Measurements from ENCODE around the gene BARX2.

Gene BARX2

GRCh38 chr11:129436573-129436972 is 60.9 kb downstream of the BARX2 start:
- DNase-seq (ENCODE audit: low read depth in 2 of 2): no peak

DNA sequence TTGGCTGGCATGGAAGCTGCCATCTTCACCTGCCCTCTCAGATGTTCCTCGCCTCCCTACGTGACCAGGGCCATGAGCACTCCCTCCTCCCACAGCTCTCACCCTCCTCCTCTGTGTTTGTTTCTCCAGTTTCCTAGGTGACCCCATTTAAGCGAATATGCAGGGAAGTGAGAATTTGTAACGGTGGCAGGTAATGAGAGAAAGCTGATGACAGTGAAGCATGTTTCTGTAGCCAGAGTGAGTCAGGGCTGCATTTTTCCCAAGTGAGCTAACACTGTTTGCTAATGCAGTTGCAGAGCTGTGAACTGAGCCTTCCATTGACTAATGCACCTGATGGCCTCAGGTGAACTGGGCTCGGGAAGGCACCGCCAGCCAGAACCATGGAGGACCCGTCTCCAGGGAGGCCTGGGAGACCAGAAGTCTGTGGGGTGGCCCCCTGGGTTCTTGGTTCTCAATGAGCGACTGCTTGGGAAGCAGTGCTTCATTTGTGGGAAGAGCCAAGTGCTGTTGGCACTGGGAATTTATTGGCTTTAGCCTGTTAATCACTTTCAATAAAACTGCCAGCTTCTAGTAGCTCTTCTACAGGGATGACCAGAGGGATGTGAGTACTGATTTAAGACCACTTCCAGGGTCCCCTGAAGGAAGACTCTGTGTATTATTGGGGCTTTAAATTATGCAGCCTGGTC is 64.5 kb downstream of the BARX2 start:
- no peak for DNase-seq (ENCODE audit: low read depth in 2 of 2)

DNA sequence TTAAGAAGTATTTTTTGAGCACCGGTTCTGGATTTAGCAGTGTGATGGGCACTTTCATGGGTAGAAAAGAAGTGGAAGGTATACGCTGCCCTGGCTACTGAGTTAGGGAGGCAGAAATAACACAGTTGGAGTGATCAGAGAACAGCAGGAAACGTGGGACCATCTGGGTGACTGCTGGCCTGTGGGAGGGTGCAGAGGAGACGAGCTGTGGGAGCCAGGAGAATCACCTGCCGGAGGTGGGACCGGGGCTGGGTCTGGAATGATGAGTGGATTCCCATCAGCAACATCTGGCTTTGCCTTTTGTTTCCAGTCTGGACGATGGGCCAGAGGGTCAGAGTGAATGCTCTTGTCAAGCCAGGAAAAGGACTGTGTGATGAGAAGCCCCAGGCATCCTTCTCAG is 66.5 kb downstream of the BARX2 start:
- DNase-seq (ENCODE audit: low read depth in 2 of 2): no peak

GRCh38 chr11:129443276-129443675 is 67.6 kb downstream of the BARX2 start:
- DNase-seq (ENCODE audit: low read depth in 2 of 2): no peak

- no peak for DNase-seq (ENCODE audit: low read depth in 2 of 2)
These were observed 68.6 kb downstream of the BARX2 start for GRCh38 chr11:129444274-129444673.

DNA sequence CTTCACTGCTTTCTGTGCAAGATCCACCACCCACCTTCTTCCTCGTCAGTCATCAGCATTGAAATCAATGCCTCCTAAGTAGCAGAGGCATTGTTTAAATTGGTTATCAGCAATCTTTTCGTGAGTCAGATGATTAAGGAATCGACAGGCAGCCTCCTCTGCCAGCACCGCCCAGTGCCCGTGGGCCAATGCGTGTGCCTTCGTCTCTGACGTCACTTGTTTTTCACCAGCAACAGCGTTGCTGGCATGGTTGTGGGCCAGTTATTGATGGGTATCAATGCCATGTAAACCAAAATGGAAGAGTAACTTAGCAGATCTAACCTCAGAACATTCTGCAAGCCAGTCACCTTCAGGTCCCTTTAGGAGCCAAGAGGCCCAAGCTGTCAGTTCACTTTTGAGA is 69.6 kb downstream of the BARX2 start:
- DNase-seq (ENCODE audit: low read depth in 2 of 2): no peak

DNA sequence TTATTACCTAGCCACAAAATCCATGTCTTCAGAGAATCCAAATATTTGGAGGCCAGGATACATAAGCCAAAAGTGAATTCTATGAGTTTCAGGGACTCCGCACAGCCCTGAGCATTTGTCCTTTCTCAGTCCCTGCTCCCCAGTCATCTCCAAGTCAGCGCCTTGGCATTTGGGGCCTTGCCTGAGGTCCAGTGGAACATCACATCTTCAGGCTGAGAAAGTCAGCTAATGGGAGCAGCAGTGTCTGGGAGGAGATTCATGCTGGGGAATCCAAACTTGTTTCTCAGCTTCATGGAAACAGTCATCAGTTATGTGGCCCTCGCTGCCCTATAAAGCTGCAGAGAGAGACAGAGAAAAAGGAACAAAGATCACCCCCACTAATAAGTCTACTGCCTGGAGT is 70.9 kb downstream of the BARX2 start:
- no peak for DNase-seq (ENCODE audit: low read depth in 2 of 2)

- no peak for DNase-seq (ENCODE audit: low read depth in 2 of 2)
These were observed 72.1 kb downstream of the BARX2 start for GRCh38 chr11:129447654-129448239.

GRCh38 chr11:129451524-129451923 is 75.9 kb downstream of the BARX2 start:
- DNase-seq (ENCODE audit: low read depth in 2 of 2): no peak

GRCh38 chr11:129453293-129453721 is 77.7 kb downstream of the BARX2 start:
- no peak for DNase-seq (ENCODE audit: low read depth in 2 of 2)

DNA sequence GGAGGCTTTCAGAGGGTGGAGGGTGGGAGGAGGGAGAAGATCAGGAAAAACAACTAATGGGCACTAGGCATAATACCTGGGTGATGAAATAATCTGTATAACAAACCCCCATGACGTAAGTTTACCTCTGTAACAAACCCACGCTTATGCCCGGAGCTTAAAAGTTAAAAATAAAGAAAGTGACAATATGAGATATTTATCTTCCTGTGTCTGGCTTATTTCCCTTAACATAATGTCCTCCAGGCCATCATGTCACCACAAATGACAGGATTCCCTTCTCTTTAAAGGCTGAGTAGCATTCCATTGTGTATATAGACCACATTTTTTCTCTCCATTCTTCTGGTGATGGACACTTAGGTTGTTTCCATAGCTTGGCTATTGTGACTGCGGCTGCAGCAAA is 79.5 kb downstream of the BARX2 start:
- no peak for DNase-seq (ENCODE audit: low read depth in 2 of 2)

- no peak for DNase-seq (ENCODE audit: low read depth in 2 of 2)
These were observed 80.4 kb downstream of the BARX2 start for GRCh38 chr11:129455756-129456655.

GRCh38 chr11:129457321-129457720 is 81.7 kb downstream of the BARX2 start:
- DNase-seq (ENCODE audit: low read depth in 2 of 2): no peak

DNA sequence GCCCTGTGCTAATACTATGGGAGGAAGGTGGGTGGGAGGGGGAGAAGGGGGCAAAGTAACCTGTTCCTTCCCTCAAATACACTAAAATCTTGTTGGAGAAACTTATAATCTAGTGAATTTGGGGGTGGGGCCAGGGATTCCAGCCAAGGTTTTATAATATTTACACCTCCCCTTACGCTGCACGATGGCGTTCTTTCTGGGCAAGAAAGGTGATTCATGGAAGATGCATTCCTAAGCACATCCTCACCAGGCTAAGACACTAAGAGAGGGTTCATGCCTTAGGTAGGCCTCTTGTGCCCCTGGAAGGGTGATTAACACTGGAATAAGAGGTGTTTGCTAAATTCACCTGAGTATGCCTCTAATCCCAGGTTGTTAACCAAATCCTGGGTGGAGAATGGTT is 82.6 kb downstream of the BARX2 start:
- no peak for DNase-seq (ENCODE audit: low read depth in 2 of 2)

DNA sequence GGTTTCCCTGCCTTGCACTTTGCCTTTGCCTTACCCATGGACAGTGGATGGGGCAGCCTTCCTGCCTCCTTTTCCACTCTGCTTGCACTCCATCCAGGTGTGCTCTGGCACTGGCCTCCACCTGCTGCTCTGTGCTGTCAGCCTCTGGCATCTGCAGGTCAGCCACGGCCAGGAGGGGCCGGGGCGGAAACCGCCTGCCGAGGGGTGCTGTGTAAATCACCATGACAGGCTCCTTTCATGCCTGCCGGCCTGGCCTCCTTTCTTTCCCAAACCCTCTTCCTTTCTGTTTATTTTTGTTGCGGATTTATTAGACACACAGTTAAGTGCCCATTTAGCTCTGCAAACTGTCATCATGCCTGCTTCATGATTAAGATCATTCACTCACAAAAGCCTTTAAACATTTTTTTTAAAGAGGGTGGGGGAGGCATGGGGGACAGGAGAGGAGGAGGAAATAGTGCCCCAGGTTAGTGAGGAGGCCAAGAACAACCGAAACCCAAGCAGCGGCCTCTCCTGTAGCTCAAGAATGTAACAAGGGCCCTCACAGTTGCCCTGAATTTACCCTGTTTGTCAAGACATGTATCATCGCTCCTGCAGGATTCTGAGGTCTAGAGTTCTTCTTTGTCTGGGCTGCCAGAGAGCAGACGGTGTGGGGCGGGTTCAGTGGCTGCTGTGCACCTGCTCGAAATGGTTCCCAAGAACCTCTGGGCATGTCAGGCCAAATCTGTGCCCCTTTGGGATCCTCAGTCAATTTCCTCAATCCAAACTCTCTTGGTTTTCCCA is 83.3 kb downstream of the BARX2 start:
- no peak for DNase-seq (ENCODE audit: low read depth in 2 of 2)

GRCh38 chr11:129460714-129461113 is 85.1 kb downstream of the BARX2 start:
- no peak for DNase-seq (ENCODE audit: low read depth in 2 of 2)

- DNase-seq (ENCODE audit: low read depth in 2 of 2): no peak
These were observed 108.4 kb downstream of the BARX2 start for GRCh38 chr11:129484068-129484467.

GRCh38 chr11:129489249-129489648 is 113.6 kb downstream of the BARX2 start:
- no peak for DNase-seq (ENCODE audit: low read depth in 2 of 2)

DNA sequence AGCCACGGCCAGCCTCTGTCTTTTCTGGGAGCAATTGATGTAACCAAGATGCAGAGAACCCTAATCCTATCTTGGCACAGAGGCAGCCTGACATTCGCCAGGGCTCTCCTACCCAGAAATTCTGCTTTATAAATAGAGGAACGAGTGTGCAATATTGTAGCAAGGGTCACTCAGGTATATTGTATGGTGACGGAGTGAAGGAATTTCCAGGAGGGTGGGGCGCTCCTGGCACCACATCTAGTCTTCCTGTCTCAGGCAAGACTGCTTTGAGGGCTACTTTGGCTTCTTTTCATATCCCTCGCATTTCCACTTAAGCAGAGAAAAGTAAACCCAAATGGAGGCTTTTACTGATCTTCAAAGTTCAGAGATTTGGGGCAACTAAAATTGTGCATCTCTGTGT is 114.4 kb downstream of the BARX2 start:
- no peak for DNase-seq (ENCODE audit: low read depth in 2 of 2)

DNA sequence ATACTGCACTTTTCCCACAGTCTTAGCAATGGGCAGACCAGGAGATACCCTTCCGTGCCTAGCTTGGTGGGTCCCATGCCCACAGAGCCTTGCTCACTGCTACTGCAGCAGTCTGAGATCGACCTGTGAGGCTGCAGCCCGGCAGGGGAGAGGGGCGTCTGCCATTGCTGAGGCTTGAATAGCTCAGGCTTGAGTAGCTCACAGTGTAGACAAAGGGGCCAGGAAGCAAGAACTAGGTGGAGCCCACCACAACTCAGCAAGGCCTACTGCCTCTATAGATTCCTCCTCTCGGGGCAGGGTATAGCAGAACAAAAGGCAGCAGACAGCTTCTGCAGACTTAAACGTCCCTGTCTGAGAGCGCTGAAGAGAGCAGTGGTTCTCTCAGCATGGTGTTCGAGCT is 118.1 kb downstream of the BARX2 start:
- DNase-seq (ENCODE audit: low read depth in 2 of 2): no peak
